DND-41 (cell line): ENCODE results near the gene ENO2.

ENCODE experiments used
- CTCF ChIP-seq: IDR thresholded peaks from 2 replicates; pipeline ENCODE4 v1.5.1; 2012; ENCODE audit warnings: borderline replicate concordance, low read length, moderate library complexity, mild to moderate bottlenecking; ENCODE audit not compliant: poor library complexity, severe bottlenecking; ENCODE audit errors: extremely low read depth
- EZH2 ChIP-seq: IDR thresholded peaks from 3 replicates; pipeline ENCODE4 v1.6.1; 2012; ENCODE audit warnings: borderline replicate concordance, low read depth, mild to moderate bottlenecking, moderate library complexity, low read length, inconsistent platforms; ENCODE audit not compliant: severe bottlenecking

DNA sequence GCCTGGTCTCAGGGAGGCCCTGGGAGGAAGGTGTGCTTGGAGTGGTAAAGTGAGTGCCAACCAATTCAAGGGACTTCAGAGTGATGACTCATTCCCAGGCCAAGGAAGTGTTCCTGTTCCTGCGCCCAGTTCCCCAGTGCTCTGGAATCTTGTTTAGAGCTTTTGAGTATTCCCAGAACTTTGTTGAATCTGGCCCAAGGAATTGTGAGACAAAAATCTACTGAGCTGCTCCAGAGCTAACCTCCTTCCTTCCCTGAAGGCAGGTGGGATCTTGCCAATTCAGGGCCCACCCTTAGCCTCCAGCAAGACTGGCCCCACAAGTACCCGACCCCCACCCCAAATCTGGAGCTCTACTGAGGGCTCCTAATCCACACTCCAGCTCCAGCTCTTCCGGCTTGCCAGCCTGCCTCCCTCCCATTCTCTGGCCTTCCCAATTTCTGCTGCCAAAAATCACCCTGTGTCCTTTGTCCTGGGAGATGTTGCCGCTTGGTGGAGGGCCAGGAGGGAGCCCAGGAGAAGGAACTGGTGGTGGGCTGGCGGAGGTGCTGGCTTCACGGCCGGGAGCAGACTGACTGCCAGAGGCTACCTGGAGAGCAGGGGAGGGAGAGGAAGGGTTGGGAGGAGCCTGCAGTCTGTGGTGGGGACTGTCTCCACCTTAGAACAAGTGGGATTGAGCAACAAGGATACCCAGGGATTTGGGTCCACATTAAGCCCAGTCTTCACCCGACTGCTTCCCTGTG, 11.3 kb downstream of the ENO2 start:
- TF ChIP-seq CTCF: no peak
- no peak for TF ChIP-seq EZH2
